ENCODE data around the gene MLF2. TPM values are rescaled to one million over a fixed set of nuclear protein-coding genes. Genes with fewer than 3 reads are reported as not detected.

MLF2 gene
- total and polyA plus RNA-seq, 9 of the 15 experiments (the other 6 are each of a cell fraction or from before 2014, with no cell fraction given), result 11.4 to 190 (median 139) TPM

DNA sequence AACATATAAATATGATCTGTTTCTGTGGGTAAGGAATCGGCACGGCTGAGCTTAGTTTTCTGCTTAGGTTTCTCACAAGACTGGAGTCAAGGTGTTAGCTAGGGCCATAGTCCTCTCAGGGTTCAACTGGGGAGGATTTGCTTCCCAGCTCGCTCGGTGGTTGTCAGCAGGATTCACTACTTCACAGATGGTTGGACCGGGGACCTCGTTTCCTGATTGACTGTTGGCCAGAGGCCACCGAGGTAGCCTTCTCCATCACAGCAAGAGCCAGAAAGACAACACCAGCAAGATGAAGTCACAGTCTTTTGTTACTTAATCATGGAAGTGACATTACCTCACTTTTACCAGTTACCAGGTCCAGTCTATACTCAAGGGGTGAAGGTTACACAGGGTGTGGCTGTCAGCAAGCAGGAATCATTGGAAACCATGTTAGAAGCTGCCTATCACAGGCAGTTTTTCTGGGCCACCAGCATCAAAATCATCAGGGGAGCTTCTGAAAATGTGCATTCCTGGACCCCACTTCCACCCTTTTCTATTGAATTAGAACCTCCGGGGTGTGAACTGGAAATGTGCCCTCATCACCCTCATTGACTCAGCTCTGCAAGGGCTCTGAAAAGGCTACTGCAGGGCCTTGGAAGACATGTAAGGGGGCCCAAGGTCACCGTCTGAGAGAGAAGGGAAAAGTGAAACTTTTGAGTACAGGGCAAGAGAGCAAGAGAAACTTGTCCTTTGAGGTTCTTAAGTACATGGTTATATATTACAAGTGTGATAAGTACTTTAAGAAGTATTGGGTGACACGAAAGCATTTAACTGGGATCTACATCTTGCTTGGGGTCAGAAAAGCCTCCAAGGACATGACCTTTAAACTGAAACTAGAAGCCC is 18.2 kb downstream of the MLF2 start:
- in situ Hi-C loops (cut with MboI) (no loop called here), intact Hi-C loops (cut with micrococcal nuclease) (loop anchor here (1.0 kb wide), 2 partner anchors 45 to 91 kb away; no protein-coding TSS in a partner anchor)
- no peak overlapping the region for H3K4me3 ChIP-seq
- no peaks in the 10 kb centered on the region for H3K79me2 ChIP-seq (ENCODE audit: control insufficient read depth, insufficient read depth, low read length)
- ATAC-seq (no peak), FAIRE-seq (no peak), DNase-seq (ENCODE audit: extremely low read depth in 1 of 4, low spot score in 3 of 4) (no peak)
- H3K4me2 ChIP-seq (ENCODE audit: insufficient read depth, low read length), result no peak overlapping the region
- no peak overlapping the region for H3K27ac ChIP-seq (ENCODE audit: extremely low read depth, low read depth, low read length)
- CTCF ChIA-PET (ENCODE audit: low intra/inter-chr PET ratio), result interaction anchor here (1.4 to 1.5 kb wide), 2 partner anchors 44 to 91 kb away, joined by 6 read pairs; no protein-coding TSS in a partner anchor
- POLR2A ChIA-PET, result interaction anchor here (0.9 to 1.3 kb wide), 2 partner anchors 10 to 11 kb away, joined by 3 to 9 read pairs; partner anchors contain the start of gene COPS7A
- BruUV-seq (replicated peaks), result no TSS peak
- H3K9me1 ChIP-seq (ENCODE audit: control insufficient read depth, insufficient read depth, low read length), result no peaks in the 10 kb centered on the region
- H3K36me3 ChIP-seq (ENCODE audit: control insufficient read depth, insufficient read depth, low read length), result peaks cover 17% of the 10 kb centered on the region; the same call in 1 of the 3 replicates
- H3K27me3 ChIP-seq (ENCODE audit: control insufficient read depth in 2 of 2, insufficient read depth in 2 of 2, low read length in 2 of 2), result no peaks in the 10 kb centered on the region
- WGBS (ENCODE audit: insufficient coverage, low coverage, missing lambda C conversion rate), result 75% methylated on average over 10 of the region's 10 CpGs
- no peak overlapping the region for H2AFZ ChIP-seq (ENCODE audit: low read depth, low read length)
- no peaks in the 10 kb centered on the region; the same call in 1 of the 2 replicates for H3K9me3 ChIP-seq (replicated peaks; ENCODE audit: control insufficient read depth, insufficient read depth, low read depth, low read length)
- H3K9ac ChIP-seq (ENCODE audit: insufficient read depth in 1 of 2, low read depth in 2 of 2, low read length in 2 of 2), result peak overlapping the region in 1 of 2 experiments; percentile 35; a peak in 2 of 4 replicates
- H4K20me1 ChIP-seq (replicated peaks; ENCODE audit: control insufficient read depth, insufficient read depth, low read length), result no peaks in the 10 kb centered on the region
- peaks cover 0 to 2% of the 10 kb centered on the region in 2 experiments; a peak in 2 of 5 replicates for H3K4me1 ChIP-seq (replicated peaks in 1 of 2; ENCODE audit: control insufficient read depth in 2 of 2, insufficient read depth in 2 of 2, low read length in 2 of 2)
- no peak for TF ChIP-seq ZNF174 (CRISPR knock-in tag; IDR thresholded peaks at IDR 0.05)
- TF ChIP-seq KLF10 (CRISPR knock-in tag; IDR thresholded peaks at IDR 0.05), result no peak
- no peak for TF ChIP-seq CLOCK (CRISPR knock-in tag; IDR thresholded peaks at IDR 0.05; ENCODE audit: borderline replicate concordance)
- no peak for TF ChIP-seq EZH2 (IDR thresholded peaks at IDR 0.05; ENCODE audit: borderline replicate concordance, low read depth, low read length)
- no peak for TF ChIP-seq CGGBP1 (CRISPR knock-in tag; IDR thresholded peaks at IDR 0.05)
- TF ChIP-seq NR4A1 (CRISPR knock-in tag; IDR thresholded peaks at IDR 0.05), result no peak
- TF ChIP-seq NR4A1 (tag; IDR thresholded peaks at IDR 0.05), result no peak
- TF ChIP-seq BCL6 (CRISPR knock-in tag; IDR thresholded peaks at IDR 0.05), result no peak
- no peak for TF ChIP-seq RB1 (IDR thresholded peaks at IDR 0.05; ENCODE audit: low read depth)

Data from K562 (cell line).